SKM-1 (cell line): ENCODE measurements around the gene ATP1A1.

ENCODE experiments used
- DNase-seq: peaks from one replicate; lab custom pipeline; 2025; ENCODE audit not compliant: unreplicated experiment; lab: John Stamatoyannopoulos, UW

ATP1A1 gene

DNA sequence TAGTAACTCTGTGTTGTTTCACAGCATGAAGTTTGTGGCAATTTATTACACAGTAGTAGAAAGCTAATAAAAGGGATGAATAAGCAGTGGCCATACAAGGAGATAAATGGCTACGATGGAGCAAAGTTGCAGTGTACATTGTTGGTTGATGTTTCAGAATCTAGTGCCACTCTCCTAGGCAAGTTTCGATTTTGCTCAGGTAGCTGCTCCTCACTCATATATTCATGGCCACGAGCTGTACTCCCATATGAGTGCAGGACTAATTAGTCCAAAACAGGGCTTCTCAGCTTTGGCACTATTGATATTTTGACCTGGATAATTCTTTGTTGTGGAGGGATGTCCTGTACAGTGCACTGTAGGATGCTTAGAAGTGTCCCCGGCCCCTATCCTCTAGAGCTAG, 30.0 kb upstream of the ATP1A1 start:
- no peak for DNase-seq

DNA sequence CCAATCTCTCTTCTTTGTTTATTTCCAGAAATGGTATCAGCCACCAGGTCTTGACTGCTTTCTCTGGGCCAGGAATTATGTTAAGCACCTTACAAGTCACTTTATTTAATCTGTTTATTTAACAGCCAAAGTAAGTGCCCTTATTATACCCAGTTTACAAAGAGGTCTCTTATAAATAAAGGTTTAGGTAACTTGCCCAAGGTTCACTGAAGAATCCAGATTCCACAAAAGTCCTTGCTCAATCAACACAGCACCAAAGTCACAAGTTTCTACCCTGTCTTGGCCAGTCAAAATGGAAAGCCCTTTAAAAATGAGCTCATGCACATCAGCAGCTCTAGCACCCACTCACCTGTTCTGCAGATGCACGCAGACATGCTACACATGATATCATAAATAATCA, 28.0 kb upstream of the ATP1A1 start:
- no peak for DNase-seq

DNA sequence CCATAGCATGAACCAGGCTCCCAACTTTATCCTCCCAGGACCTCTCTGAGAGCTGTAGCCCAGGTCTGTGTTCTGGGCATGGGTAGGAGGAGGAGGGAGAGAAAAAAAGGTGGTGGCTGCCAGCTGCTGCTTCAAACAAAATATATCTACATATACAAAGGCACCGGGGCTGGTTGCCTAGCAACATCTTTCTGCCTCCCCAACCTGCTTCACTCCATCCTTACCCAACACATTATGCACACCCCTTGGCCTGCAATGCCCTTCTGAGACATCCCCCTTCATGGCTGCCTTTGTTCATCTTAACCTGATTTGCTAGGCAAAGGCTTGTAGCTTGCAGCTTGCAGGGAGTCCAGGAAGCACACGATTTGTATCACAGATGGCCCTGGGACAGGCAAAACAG, 27.2 kb upstream of the ATP1A1 start:
- no peak for DNase-seq

DNA sequence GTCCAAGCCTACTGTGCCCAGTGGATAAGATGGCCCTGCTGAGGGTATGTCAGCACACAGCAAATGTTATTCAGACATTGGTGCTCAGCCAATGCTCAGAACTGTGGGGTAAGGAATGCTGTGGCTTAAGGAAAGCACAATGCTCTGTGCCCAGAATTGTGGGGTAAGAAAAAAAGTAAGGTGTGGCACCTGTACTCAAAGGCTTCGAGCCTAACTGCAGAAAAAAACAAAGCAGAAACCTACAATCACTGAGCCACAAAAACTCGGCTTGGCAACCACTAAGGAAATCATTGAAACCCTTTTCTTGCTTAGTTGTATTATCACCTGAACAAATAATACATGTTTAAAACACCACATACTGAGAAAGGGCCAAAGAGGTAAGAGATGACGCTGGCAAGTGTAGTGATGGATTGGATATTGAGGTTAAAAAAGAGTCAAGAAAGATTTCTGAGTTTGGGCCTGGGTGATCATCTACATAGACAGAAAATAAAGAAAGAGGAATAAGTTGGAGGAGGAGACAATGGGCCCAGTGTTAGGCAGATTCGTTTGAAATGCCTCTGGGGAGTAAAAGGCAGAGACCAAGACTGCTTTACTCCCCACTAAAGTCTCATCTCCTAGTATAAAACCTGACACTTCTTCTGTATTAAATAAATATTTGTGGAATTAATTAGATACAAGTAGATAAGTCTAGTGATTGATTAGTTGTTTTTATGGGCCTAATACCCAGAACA, 25.9 kb upstream of the ATP1A1 start:
- no peak for DNase-seq

- DNase-seq: no peak
Observed at GRCh38 chr1:116347696-116348095, 25.3 kb upstream of the ATP1A1 start.

GRCh38 chr1:116350097-116350645, 22.9 kb upstream of the ATP1A1 start:
- no peak for DNase-seq

- DNase-seq: no peak
Observed at GRCh38 chr1:116351914-116352313, 21.1 kb upstream of the ATP1A1 start.

DNA sequence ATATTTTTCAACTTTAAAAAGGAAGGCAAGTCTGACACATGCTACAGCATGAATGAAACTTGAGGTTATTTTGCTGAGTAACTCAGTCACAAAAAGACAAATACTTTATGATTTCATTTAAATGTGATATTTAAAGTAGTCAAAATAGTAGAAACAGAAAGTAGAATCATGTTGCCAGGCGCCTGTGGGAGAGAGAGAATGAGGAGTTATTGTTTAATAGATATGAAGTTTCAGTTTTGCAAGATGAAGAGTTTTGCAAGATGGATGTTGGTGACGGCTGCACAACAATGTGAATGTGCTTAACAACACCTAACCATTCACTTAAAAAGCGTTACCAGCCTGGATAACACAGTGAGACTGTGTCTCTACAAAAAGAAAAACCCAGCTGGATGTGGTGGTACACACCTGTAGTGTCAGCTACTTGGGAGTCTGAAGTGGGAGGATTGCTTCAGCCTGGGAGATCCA, 20.7 kb upstream of the ATP1A1 start:
- no peak for DNase-seq

DNA sequence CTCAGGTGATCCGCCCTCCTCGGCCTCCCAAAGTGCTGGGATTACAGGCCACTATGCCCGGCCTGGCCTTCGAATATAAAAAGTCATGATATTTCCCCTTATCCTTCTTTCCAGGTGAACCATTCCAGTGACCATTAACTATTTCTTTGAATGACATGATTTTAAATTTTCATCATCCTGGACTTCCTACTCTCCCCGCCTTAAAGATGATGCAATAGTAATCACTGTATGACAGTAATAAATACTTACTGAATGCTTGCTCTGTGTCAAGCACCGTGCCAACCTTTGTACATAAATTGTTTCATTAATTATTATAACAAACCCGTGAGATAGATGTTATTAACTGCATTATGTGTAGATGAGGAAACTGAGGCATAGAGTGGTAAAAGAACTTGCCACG, 19.9 kb upstream of the ATP1A1 start:
- DNase-seq: no peak

DNA sequence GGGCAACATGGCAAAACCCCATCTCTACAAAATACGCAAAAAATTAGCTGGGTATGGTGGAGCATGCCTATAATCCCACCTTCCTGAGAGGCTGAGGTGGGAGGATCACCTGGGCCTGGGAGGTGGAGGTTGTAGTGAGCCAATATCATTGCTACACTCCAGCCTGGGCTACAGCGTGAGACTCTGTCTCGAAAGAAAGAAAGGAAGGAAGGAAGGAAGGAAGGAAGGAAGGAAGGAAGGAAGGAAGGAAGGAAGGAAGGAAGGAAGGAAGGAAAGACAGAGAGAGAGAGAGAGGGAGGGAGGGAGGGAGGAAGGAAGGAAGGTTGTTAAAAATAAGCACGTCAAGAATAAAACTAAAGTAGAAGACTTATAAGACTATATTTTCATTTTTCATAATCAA, 17.0 kb upstream of the ATP1A1 start:
- no peak for DNase-seq

DNA sequence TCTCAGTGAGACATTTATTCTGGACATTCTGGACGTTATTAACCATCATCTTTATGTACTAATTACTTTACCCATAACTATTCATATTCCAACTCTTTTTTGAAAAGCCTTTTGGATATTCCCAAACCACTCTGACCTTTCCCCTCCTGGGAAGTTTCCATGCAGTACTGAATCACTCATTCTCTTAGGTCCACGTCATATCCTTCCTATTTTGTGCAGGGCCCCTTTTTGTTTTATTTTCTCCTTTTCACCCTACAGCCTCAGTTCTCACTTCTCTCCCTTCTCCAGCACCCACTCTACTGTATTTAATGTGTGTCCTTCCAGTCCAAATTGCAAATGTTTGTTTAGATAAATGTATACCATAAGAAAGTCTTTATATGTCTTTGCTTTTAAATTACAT, 16.4 kb upstream of the ATP1A1 start:
- DNase-seq: no peak

DNA sequence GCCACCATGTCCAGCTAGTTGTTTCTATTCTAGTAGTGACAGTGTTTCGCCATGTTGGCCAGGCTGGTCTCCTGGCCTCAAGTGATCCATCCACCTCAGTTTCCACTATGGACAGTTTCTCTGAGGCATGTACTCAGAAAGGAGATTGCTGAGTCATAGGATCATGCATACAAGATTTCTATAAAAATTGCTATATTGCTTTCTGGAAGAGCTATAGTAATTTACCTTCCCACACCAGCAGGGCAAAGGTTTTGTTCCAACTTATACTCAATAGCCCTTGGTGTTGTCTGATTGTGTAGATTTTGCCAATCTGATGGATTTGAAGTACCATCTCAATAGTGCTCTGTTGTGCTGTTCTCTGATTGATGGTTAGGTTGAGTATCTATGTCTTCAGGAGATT, 15.6 kb upstream of the ATP1A1 start:
- no peak for DNase-seq

- no peak for DNase-seq
Observed at GRCh38 chr1:116359060-116359830, 13.8 kb upstream of the ATP1A1 start.

DNA sequence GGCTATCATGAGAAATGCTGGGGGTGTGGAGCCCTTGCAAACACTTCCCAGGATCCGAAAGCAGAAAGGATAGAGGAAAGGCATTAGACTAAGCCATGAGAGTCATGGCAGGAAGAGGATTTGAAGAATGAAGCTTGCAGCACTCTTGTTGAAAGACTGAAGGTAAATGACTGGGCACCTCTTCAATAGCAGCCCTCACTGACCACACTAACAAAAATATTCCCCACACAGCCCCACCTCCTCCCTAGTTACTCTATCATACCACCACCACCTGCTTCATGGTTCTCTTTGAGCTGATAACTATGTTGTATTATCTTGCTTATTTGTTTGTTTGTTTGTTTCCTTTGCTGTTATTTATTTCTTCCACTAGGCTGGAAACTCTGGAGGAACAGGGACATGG, 13.2 kb upstream of the ATP1A1 start:
- no peak for DNase-seq

DNA sequence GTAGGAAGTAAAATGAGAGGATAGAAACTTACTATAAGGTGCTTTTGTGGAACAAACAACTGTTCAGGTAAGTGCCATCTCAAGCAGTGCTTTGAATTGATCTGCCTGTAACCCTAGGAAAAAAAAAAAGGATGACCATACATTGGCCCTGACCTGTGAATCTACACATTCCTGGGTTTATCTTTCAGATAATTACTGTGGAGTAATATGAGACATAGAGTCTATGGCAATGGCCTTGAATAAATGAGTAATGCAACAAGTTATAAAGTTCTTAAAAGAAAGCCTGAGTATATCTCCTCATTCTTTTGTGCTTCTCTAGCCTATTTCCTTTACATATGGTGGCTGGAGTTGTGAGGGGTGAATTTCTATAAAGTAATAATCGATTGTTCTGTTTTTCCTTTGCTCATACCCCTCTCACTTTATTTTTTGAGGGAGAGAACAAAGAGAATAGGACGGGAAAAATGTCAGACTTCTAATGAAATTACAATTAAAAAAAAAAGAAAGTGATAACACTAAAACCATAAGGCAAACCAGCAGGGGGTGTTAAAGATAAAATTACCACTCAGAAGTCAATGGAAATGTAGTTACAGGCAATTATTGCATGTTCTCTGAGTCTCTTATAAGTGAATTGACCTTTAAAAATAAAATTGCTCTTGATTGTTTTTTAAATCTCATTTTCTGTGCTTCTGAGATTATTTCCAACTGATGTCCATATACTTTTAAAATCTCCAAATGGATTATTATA, 12.4 kb upstream of the ATP1A1 start:
- no peak for DNase-seq

DNA sequence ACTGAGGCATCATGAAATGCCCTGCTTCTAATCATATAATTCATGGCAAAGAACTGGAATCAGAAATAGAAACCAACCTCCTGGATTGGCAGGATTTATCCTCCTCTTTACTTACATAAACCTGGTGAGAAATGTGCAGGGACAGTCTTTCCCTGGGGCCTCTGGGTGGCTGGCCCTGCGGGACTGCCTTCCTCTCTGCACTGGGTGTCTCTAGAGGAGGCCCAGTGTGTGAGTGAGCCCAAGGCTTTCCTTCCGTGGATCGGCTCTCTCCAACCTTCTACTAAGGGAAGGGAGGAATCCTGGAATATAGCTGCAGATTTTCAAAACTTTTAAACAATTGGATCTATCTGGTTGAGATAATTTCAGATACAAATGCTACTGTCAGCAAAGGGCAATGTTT, 11.4 kb upstream of the ATP1A1 start:
- no peak for DNase-seq

DNA sequence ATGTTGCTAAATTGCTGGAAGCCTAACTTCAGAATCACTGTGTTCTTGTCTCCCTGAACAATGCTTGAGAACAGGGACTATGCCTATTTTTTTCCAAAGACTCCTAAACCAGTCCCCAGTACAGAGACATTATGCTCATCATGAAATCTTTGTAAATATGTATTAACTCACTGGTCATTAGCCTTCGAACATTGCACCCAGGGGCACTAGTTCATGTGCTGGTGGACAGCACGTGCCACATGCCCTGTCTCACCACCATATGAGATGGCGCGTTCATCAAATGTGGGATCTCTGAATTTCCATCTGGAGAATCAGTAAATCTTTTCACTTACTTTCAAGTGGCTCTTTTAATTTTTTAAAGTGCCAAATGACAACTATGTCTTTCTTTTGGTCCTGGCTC, 11.0 kb upstream of the ATP1A1 start:
- DNase-seq: no peak

DNA sequence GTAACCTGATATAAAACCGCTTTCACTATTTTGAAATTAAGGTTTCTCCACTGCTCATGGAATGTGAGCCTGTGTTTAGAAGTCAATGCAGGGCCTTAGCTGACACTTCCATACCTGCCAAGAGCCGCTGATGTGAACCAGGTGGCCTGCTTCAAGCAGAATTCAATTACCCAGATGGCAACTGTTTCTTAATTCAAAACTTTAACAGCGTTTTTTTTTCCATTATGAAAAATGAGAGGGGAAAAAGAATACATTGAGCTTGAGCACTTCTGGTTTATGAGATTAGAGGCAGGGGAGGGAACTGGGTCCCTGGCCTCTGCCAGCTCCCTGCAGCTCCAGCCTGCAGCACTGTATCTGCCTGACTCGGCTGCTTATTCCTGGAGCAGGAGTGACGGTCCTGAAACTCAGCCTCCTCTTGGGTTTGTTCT, 7.7 kb upstream of the ATP1A1 start:
- DNase-seq: no peak

- no peak for DNase-seq
Observed at GRCh38 chr1:116365857-116366256, 7.2 kb upstream of the ATP1A1 start.

DNA sequence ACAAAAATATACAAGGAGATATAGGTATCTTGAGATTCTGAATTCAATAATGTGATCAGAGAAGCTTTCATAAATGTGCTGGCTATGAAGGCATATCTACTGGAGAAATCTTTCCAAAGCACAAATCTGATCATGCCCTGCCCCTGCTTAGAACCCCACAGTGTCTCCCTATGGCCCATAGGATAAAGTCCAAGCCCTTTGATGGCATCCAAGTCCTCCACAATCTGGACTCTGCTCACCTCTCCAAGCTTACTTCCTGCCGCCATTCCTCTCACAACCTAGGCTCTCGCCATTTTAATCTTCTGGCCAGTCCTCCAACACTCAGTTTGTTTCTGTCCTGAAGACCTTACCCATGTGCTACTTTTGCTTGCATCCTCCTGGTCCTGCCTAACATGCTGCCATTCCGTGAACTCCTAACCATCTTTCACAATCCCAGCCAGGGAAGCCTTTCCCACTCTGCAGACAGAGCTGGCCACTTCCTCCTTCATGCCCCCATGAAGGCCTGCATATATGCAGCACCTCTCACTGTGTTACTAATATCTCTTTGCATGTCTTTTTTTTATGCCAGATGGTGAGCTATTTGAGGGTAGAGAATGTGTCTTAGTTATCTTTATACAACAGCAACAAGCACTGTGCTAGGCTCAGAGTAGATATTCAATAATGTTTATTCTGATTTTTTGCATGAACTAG, 5.6 kb upstream of the ATP1A1 start:
- DNase-seq: no peak

GRCh38 chr1:116368241-116368640, 4.8 kb upstream of the ATP1A1 start:
- no peak for DNase-seq
